ENCODE data around the gene TBC1D16. TPM values are rescaled to one million over a fixed set of nuclear protein-coding genes. Genes with fewer than 3 reads are reported as not detected.
"Not testable (repeated sequence)": the region's sequence is repeated elsewhere in the genome, so short reads cannot be mapped to it uniquely, and the experiment has no call there.

Gene TBC1D16
- total RNA-seq, 2 donors from 2014 or later, result 1.9 to 2.6 TPM

DNA sequence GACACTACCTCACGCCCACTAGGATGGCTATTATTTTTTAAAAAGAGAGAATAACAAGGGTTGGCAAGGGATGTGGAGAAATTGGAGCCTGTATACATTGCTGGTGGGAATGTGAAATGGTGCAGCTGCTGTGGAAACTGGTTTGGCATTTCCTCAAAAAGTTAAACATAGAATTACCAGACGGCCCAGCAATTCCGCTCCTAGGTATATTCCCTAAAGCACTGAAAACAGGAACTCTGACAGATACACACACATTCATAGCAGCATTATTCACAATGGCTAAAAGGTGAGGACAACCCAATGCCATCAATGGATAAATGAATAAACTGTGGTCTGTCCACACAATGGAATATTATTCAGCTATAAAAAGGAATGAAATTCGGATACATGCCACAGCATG, 136.1 kb downstream of the TBC1D16 start:
- Mint-ChIP-seq H3K4me1 (no peaks in the 10 kb centered on the region), H3K27me3 (peaks cover 38% of the 10 kb centered on the region), H3K4me3 (no peak overlapping the region), H3K27ac (no peak overlapping the region), H3K36me3 (ENCODE audit: low read depth) (no peaks in the 10 kb centered on the region)
- DNase-seq, result no peak
- no peaks in the 10 kb centered on the region for H3K9me3 ChIP-seq (ENCODE audit: control insufficient read depth, low read length, poor library complexity, severe bottlenecking)
- no peak for ATAC-seq

DNA sequence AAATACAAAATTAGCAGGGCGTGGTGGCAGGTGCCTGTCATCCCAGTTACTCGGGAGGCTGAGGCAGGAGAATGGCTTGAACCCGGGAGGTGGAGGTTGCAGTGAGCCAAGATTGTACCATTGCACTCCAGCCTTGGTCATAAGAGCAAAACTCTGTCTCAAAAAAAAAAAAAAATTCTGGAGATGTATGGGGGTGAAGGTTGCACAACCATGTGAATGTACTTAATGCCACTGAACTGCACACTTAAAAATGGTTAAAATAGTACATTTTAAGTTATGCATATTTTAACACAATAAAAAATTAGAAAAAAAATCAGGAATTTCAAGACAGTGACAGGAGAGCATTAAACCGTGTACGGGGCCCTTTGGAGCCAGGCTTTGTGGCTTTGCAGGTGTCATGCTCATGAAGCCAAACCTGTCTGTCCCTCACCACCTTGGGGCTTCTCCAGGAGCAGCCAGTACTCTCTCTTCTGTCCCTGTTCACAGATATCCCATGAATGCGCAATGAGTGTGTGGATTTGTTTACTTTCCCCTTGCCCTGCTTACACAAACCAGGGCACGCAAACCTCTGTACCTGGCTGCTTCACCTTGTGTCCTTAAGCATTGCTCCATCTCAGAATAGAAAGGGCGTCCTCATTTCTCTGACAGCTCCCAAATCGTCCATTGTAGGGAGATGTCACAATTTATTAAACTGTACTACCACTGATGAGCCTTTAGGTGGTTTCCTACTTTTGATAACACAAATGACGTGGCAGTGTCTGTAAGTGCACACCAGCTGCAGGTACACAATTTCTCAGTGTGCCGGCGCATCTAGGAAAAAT, 138.2 kb downstream of the TBC1D16 start:
- Mint-ChIP-seq H3K4me3 (no peak overlapping the region), H3K36me3 (ENCODE audit: low read depth) (no peaks in the 10 kb centered on the region), H3K4me1 (no peaks in the 10 kb centered on the region), H3K27me3 (peaks cover 38% of the 10 kb centered on the region), H3K27ac (no peak overlapping the region)
- H3K9me3 ChIP-seq (ENCODE audit: control insufficient read depth, low read length, poor library complexity, severe bottlenecking), result no peaks in the 10 kb centered on the region
- no peak for ATAC-seq
- no peak for DNase-seq

DNA sequence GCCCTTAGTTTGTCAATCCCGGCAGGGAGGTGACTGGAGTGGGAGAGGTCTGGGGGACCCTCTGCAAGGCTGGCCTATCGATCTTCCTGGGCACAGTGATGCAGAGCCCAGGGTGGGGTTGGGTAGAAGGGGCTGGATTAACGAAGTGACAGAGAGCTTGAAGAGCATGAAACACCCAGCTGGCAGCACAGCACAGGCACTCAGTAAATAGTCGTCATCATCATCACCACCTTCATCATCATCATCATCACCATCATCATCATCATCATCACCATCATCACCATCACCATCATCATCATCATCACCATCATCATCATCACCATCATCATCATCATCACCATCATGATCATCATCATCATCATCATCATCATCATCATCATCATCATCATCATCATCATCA, 142.2 kb downstream of the TBC1D16 start:
- not testable (repeated sequence) for H3K4me1 Mint-ChIP-seq; H3K27ac Mint-ChIP-seq; H3K9me3 ChIP-seq (ENCODE audit: control insufficient read depth, low read length, poor library complexity, severe bottlenecking); H3K36me3 Mint-ChIP-seq (ENCODE audit: low read depth); H3K4me3 Mint-ChIP-seq; DNase-seq; ATAC-seq
- peaks cover 50% of the 10 kb centered on the region for H3K27me3 Mint-ChIP-seq

DNA sequence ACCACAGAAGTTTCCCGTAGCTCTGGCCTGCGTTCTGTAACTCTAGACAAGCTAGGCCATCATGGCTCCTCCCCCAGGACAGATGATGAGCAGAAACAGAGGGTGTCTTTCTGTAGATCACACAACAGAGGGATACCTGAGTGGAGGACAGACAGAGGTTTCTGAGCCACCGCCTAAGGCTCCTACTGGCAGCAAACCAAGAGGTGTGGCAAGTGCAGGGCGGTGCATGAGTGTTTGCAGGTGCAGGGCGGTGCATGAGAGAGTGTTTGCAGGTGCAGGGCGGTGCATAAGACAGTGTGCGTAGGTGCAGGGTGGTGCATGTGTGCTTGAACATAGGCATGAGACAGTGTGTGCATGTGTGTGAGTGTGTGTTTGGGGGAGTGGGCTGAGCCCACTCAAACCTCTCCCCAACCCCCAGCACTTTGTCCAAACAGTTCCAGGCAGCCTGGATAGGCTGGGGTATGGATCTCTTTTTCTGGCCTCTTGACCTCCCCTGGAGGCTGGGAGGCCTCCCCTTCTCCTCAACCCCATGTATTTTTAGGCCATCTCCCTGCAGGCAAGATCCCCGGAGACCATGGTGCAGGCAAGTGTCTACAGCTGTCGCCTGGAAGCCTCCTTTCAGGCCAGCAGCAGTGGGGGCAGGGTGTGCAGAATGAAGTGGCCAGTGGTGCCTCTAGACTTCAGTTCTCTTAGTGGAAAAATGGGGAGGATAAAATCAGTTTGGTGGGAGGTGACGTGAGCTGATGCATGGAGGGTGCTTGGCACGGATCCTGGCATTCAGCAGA, 143.0 kb downstream of the TBC1D16 start:
- Mint-ChIP-seq H3K36me3 (ENCODE audit: low read depth) (no peaks in the 10 kb centered on the region), H3K4me1 (no peaks in the 10 kb centered on the region), H3K27ac (no peak overlapping the region), H3K4me3 (no peak overlapping the region), H3K27me3 (peaks cover 49% of the 10 kb centered on the region)
- DNase-seq (no peak), ATAC-seq (no peak)
- H3K9me3 ChIP-seq (ENCODE audit: control insufficient read depth, low read length, poor library complexity, severe bottlenecking), result no peaks in the 10 kb centered on the region

DNA sequence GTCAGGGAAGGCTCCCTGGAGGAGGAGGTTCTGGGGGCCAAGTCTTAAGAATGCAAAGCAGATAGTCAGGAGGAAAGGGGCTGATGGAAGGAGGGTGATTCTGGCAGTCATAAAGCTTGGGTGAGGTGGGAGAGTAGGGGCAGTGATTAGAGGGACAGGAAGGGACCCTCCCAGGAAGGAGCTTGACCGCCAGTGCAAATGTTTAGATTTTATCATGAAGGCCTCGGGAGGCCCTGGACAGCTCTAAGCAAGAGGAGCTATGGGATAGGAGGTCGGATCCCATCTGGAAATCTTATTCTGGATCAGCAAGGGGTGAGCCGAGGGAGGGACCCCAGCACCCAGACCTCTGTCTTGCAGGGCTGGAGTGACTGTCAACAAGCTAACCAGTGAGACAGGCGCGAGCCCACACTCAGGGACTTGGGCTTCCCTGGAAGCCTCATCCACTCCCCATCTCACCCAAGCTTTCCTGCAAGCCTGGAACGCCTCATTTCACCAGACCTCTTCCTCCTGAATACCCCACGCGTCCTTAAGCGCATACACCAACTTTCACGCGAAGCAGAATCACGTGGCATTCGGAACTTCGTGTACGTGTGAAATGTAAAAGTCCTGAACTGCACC, 144.4 kb downstream of the TBC1D16 start:
- no peak for ATAC-seq
- no peak overlapping the region for H3K27ac Mint-ChIP-seq
- H3K4me3 Mint-ChIP-seq, result no peak overlapping the region
- peaks cover 55% of the 10 kb centered on the region for H3K27me3 Mint-ChIP-seq
- H3K9me3 ChIP-seq (ENCODE audit: control insufficient read depth, low read length, poor library complexity, severe bottlenecking), result no peaks in the 10 kb centered on the region
- DNase-seq, result no peak
- H3K4me1 Mint-ChIP-seq, result peaks cover 2% of the 10 kb centered on the region
- H3K36me3 Mint-ChIP-seq (ENCODE audit: low read depth), result peaks cover 2% of the 10 kb centered on the region

DNA sequence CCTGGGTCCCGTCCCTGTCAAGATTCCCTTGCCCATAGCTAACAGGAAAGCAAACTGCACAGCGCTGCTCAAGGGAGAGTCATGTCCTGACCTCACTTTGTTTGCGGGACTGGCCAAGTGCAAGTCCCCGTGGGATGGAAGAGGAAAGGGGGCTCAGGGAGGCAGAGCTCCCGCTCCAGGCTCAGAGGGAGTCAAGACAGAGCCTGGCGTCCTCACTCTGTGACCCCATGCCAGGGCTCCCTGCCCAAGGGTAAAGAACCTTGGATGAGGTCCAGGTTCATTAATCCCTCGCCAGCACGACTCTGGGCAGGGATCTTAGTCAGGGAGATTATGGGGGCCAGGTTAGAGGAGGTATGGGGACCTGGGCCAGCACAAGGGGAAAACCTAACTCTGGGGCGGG, 145.0 kb downstream of the TBC1D16 start:
- no peak overlapping the region for H3K27ac Mint-ChIP-seq
- no peak overlapping the region for H3K4me3 Mint-ChIP-seq
- H3K4me1 Mint-ChIP-seq, result peaks cover 2% of the 10 kb centered on the region
- H3K9me3 ChIP-seq (ENCODE audit: control insufficient read depth, low read length, poor library complexity, severe bottlenecking), result no peaks in the 10 kb centered on the region
- no peak for DNase-seq
- ATAC-seq, result no peak
- H3K36me3 Mint-ChIP-seq (ENCODE audit: low read depth), result peaks cover 2% of the 10 kb centered on the region
- H3K27me3 Mint-ChIP-seq, result peaks cover 60% of the 10 kb centered on the region

DNA sequence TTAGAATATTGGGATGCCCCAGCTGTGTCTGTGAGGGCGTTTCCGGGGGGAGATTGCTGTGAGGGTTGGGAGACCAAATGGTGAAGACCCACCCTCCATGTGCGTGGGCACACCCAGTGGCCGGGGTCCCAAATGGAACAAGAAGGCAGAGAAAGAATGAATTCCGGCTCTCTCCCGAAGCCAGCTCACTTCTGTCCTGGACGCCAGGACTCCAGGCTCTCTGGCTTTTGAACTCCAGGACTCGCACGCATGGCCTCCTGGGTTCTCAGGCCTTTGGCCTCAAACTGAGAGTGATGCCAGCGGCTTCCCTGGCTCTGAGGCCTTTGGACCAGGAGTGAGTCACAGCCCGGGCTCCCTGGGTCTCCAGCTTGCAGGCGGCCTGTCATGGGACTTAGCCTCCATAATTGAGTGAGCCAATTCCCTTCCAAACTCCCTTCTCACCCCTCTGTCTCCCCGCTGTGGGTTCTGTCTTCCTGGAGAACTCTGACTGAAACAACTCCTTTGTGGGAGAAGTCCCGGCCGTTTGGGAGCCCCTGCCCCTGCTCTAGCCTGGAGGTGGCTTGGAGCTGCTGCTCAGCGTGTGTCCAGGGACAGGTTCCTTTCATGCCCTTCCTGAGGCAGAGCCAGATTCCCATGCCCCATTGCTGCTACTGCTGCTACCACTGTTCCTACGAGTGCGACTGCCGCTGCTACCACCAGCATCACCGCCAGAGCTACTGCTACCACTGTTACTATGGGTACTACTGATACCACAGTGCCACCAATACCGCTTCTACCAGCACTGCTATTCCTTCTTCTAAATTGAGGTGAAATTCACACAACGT, 146.6 kb downstream of the TBC1D16 start:
- no peak for ATAC-seq
- no peak overlapping the region for H3K4me3 Mint-ChIP-seq
- peaks cover 2% of the 10 kb centered on the region for H3K4me1 Mint-ChIP-seq

DNA sequence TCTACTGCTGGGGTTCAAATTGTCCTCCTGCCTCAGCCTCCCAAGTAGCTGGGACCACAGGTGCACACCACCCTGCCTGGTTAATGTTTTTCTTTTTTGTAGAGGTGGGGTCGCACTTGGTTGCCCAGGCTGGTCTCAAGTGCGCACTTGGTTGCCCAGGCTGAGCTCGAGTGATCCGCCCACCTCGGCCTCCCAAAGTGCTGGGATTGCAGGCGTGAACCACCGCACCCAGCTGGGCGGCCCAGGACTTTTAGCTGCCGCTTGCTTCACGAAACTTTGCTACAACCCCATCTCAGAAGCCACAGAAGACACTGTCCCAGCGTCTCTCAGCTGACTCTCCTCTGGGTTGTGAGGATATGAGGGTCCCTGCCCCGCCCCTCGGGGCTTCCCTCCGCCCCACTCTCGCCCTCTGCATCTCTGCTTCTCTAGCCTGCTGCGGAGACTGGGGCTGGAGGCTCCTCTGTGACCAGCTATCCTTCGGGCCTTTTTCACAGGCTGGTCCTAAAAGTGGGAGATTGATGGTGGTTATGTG, 147.6 kb downstream of the TBC1D16 start:
- H3K36me3 Mint-ChIP-seq (ENCODE audit: low read depth), result peaks cover 4% of the 10 kb centered on the region
- H3K27ac Mint-ChIP-seq, result no peak overlapping the region
- no peaks in the 10 kb centered on the region for H3K9me3 ChIP-seq (ENCODE audit: control insufficient read depth, low read length, poor library complexity, severe bottlenecking)
- H3K4me1 Mint-ChIP-seq, result peaks cover 2% of the 10 kb centered on the region
- ATAC-seq, result no peak
- no peak for DNase-seq
- H3K4me3 Mint-ChIP-seq, result no peak overlapping the region
- peaks cover 78% of the 10 kb centered on the region for H3K27me3 Mint-ChIP-seq

More for the DNA sequence above, 146.6 kb downstream of the TBC1D16 start:
- H3K27ac Mint-ChIP-seq, result no peak overlapping the region
- DNase-seq, result no peak
- H3K27me3 Mint-ChIP-seq, result peaks cover 68% of the 10 kb centered on the region
- peaks cover 2% of the 10 kb centered on the region for H3K36me3 Mint-ChIP-seq (ENCODE audit: low read depth)
- no peaks in the 10 kb centered on the region for H3K9me3 ChIP-seq (ENCODE audit: control insufficient read depth, low read length, poor library complexity, severe bottlenecking)

DNA sequence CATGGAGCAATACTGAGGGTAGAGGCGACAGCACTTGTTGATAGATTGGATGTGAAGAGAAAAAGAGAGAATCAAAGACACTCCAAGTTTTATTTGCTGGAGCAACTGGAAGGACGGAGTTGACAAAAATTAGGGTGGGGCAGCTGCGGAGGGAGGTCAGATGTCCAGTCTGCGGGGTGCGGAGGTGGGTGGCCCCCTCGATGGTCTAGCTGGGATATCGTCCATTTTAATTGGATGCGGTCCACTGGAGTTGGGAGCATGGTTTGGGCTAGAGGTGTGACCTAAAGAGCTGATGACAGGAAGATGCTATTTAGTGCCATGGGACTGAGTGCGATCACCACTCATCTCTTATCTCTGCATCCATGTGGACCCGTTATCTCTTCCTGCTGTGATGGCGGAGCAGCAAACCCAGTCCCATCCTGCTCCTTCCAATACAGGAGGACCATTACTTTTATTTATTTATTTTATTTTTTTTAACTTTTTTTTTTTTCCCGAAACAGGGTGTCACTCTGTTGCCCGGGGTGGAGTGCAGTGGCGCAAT, 148.2 kb downstream of the TBC1D16 start:
- ATAC-seq, result no peak
- DNase-seq, result no peak
- Mint-ChIP-seq H3K27ac (no peak overlapping the region), H3K27me3 (peaks cover 78% of the 10 kb centered on the region), H3K4me3 (no peak overlapping the region), H3K4me1 (peaks cover 2% of the 10 kb centered on the region), H3K36me3 (ENCODE audit: low read depth) (peaks cover 4% of the 10 kb centered on the region)
- no peaks in the 10 kb centered on the region for H3K9me3 ChIP-seq (ENCODE audit: control insufficient read depth, low read length, poor library complexity, severe bottlenecking)

DNA sequence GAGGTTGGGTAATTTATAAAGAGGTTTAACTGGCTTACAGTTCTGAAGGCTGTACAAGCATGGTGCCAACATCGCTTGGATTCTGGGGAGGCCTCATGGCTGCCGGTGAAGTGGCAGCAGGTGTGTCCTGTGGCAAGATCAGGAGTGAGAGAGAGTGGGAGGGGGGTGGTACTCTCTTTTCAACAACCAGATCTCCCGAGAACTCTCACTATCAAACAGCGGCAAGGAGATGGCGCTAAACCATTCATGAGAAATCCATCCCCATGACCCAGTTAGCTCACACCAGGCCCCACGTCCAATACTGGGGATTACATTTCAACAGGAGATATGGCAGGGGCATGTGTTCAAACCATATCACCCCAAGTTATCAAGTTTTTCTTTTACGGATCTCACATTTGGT, 152.5 kb downstream of the TBC1D16 start:
- no peaks in the 10 kb centered on the region for H3K9me3 ChIP-seq (ENCODE audit: control insufficient read depth, low read length, poor library complexity, severe bottlenecking)
- ATAC-seq, result no peak
- no peak for DNase-seq
- peaks cover 67% of the 10 kb centered on the region for H3K27me3 Mint-ChIP-seq
- no peak overlapping the region for H3K27ac Mint-ChIP-seq
- peaks cover 4% of the 10 kb centered on the region for H3K36me3 Mint-ChIP-seq (ENCODE audit: low read depth)
- no peak overlapping the region for H3K4me3 Mint-ChIP-seq
- peaks cover 2% of the 10 kb centered on the region for H3K4me1 Mint-ChIP-seq

Data from T-helper 17 cell (primary cell).